ACHN (cell line): ENCODE results near the gene RIOK3.
A peak's percentile ranks its signal among the peaks of the same experiment; 100 is the strongest.

Source experiments
- DNase-seq: peaks from one replicate; pipeline ENCODE4 v3.0.0-alpha.2; 2015
- in situ Hi-C: cut with HindIII; loops from 2 replicates; pipeline ENCODE4 v1.10.0; 2017; ENCODE audit warnings: low sequenced_read_pairs, low pct_ligation_motif_present, low pct_unique_long_range_greater_than_20kb

The RIOK3 gene

DNA sequence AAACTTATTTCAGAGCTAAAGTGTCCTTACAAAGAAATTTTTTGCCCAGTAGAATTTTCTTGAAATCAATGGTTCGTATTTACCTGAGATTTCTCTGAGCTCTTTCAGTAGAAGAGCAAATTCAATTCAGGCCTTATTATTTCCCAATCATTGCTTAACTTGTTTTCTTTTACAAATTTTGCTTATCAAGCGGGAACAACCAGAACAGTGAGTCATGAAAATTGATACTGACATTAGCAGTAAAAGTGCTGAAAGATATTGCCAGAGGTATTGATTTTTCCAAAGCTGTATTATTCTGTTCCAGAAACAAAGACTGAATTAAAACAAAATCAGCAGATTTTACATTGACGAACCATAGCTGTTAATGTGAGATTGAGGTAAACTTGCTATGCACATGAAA is 10.1 kb upstream of the RIOK3 start:
- in situ Hi-C loops, result no loop called here
- DNase-seq, result no peak

DNA sequence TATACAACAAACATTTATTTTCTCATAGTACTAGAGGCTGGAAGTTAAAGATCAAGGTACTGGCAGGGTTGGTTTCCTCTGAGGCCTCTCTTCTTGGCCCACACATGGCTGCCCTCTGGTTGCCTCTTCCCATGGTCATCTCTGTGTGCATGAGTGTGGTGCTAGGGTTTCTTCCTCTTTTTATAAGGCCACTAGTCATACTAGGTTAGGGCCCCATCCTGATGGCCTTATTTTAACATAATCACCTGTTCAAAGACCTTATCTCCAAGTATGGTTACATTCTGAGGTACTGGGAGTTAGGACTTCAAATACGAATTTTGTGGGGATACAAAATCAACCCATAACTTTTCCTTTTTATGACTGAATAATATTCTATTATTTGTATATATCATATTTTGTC is 4.8 kb upstream of the RIOK3 start:
- no peak for DNase-seq
- in situ Hi-C loops, result no loop called here

DNA sequence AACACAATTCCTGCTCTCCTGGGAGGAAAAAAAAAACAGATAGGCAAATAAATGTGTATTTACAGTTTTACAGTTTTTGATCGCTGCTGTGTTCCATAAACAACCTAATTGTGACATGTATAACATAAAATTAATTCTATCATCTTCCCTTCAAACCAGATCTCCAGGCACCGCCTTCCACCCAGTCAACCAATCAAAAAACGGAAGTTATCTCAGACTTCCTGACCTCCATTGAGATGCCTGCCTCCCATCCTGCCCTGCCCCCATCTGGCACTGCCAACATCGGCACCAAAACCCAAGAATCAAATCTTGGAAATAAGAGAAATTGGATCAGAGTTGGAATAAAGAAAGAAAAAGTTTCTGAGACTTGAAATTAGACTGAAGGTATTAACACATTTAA is 3.1 kb upstream of the RIOK3 start:
- in situ Hi-C loops, result no loop called here
- no peak for DNase-seq

DNA sequence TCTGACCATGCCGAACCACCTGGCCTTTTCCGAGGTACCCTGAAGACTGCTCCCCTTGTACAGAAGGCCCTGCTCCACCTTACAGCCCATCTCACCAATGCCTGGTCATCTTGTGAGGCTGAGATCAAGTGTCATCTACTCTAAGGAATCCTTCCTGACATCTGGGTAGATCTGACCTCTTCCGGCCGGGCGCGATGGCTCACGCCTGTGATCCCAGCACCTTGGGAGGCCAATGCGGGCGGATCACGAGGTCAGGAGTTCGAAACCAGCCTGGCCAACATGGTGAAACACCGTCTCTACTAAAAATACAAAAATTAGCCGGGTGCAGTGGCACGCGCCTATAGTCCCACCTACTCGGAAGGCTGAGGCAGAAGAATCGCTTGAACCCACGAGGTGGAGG is 2.1 kb upstream of the RIOK3 start:
- in situ Hi-C loops, result no loop called here
- no peak for DNase-seq

DNA sequence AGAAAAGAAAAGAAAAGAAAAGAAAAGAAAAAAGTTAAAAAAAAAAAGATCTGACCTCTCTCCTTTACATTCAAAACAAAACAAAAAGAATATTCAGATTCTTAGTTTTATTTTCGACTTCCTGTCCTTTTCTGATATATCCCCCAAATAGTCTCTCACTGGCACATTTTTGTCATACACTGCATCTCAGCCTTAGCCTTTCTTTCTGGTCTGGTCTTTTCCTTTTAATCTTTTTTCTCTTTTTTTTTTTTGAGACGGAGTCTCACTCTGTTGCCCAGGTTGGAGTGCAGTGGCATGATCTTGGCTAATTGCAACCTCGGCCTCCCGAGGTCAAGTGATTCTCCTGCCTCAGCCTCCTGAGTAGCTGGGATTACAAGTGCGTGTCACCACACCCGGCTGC is 1.6 kb upstream of the RIOK3 start:
- in situ Hi-C loops, result no loop called here

DNA sequence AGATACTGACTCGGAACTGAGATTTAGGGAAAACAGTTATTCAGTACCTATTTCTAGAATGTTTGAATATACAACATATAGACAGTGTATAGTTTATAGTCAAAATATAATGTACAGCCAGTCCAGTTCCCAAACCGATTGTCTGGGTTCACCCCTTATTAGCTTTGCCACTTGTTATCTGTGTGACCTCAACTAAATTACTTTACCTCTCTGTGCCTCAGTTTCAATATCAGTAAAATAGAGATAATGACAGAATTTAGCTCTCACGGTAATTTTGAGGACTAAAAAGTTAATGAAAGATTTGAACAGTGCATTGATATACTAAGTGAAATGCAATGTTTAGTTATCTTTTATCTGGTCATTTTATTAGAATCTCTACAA is 750 bp upstream of the RIOK3 start:
- no peak for DNase-seq
- in situ Hi-C loops, result no loop called here

More for the DNA sequence above, 1.6 kb upstream of the RIOK3 start:
- no peak for DNase-seq

DNA sequence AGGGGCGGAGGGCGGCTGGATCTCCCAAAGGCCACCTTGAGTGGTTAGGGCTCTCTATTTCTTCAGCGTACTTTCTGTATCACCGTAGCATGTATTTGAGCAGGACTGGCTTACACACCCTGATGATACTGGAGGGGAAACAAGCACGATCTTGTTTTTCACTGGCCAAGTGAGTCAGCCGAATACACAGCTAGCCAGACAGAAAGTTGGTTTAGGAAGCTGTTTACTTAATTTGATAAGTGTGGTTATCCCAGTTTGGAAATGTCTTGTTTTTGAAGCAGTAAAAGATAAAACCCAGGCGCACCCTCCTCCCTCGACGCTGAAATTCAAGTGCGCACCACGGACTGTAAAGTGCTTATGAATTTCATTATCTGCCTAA is 582 bp downstream of the RIOK3 start:
- peak; percentile 37 for DNase-seq
- in situ Hi-C loops, result no loop called here

DNA sequence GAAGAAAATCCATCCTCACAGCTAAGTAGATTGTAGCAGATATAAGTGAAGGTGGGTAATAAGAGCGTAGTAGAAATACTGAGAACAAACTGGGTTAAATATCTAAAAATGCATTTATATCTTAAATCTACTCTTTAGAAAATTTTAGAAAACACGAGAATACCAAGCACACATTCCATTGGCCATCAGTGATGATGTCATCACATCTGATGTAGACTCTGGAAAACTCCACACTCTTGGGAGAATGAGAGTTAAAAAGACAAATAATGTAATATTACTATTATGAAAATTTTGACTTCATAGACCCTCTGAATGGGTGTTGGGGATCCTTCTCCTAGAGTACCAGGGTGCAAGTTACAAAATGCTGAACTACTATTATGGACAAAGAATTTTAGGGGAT is 3.7 kb downstream of the RIOK3 start:
- DNase-seq, result no peak
- in situ Hi-C loops, result no loop called here

DNA sequence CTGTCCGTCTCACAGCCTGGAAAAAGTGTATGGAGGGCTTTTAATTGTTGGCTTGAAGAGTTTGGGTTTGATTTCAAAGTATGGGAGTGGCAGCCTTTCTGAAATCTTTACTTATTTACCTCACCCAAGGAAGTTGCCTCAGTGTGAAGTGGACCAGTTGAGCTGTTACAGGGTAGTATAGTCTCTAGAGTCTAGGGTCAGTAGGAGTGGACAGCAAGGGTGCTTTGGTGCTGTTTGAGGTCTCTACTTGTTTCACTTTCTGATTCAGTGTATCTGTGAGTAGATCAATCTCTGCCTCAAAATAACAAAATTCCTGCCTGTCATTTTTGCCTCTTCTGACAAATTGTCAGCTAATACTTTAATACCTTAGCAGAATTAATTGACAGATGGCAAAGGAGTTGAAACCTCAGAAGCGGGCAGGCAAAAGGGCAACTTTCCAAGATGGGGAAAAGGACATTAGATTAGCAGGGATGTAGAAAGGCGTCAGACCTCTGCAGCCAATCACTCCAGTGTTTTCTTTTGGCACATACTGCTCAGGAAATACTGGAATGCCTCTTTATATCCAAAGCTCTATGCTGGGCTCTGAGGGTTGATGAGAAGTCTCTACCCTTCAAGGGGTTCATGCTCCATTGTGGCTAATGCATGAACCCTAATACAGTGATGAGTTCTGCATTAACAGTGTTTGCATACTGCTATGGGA is 5.9 kb downstream of the RIOK3 start:
- in situ Hi-C loops, result no loop called here
- no peak for DNase-seq

DNA sequence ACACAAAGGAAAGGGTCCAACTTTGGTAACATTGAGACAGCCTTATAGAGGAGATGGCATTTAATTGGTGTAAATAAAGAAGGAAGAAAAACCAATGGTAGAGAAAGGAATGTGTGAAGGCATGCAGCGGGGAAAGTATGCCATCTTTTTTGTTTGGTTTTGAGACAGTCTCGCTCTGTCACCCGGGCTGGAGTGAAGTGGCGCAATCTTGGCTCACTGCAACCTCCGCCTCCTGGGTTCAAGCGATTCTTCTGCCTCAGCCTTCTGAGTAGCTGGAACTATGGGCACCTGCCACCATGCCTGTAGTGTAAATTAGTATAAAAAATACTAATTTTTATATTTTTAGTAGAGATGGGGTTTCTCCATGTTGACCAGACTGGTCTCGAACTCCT is 6.4 kb downstream of the RIOK3 start:
- in situ Hi-C loops, result no loop called here
- no peak for DNase-seq

DNA sequence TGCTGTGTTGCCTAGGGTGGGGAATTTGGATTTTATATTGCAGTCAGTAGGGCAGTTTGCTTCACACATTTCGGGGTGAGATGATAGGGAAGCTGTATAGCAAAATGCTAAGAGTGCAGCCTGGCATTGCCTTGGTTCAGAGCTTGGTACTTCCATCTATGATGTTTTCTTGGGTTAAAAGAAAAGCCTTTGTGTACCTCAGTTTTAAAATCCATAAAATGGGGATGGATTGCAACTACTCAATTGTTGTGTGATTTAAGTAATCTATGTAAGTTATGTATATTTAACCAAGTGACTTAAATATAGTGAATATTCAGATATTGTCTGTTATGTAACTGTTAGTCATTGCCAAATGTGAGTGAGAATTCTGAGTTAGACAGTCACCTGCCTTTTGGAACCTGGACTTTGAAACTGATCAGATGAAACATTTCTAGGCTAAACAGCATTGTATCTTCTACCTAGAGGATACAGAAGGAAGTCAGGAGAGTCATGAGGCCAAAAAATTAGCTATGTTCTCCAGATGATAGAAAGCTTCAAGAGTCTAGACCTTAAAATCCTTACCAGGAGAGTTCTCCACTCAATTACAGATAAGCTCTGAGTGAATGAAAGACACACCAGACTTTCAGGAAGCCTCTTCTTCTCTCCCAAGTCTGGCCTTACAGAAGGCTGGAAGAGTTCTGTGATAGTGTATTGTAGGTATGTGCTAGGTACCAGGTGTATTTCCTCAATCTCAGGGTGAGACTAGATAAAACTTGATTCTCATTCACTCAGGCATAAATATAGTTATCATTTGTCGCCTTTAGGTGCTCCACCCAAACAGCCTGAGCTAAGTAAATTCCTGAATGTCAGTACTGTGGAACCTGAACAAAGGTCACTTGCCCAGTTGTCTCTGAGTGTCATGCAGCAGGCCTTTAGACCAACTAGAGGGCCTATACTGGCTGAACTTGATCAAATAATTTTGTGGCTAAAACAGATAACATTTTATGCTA is 7.5 kb downstream of the RIOK3 start:
- no peak for DNase-seq
- in situ Hi-C loops, result no loop called here

DNA sequence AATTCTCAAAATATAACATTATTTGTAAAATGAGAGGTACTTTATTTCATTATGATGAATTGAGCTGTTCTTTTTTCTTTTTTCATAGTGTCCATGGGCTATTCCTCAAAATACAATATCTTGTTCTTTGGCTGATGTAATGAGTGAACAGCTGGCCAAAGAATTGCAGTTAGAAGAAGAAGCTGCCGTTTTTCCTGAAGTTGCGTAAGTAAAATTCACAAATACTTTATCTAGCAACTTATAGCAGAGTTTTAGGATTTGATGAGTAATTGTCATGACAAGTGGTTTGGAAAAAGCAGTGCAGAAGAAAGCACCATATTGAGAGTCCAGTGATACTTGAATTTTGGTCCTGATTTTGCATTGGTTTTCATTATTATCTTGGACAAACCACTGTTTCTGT is 9.8 kb downstream of the RIOK3 start:
- no peak for DNase-seq
- in situ Hi-C loops, result no loop called here

DNA sequence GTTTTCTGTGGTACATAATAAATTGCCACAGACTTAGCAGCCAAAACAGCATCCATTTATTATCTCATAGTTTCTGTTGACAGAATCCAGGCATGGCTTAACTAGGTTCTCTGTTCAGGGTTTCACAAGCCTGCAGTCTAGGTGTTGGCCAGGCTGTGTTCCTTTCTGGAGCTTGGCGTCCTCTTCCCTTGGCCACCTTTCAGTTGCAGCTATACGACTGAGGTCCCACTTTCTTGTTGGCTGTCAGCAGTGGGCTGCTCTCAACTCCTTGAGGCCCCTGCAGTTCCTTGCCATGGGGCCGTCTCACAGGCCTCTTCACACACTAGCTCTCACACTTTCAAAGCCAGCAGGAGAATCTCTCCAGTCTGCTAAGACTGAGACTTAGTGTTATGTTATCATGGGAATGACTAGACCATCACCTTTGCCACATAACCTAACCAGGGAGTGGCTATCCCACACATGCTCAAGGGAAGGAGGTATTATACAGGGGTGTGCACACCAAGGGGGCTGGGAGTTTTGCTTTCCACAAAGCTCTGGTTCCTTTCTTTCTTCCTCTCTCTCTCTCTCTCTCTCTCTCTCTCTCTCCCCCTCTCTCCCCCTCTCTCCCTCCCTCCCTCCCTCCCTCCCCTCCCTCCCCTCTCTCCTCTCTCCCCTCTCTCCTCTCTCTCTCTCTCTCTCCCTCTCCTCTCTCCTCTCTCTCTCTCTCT is 15.8 kb downstream of the RIOK3 start:
- in situ Hi-C loops, result no loop called here
- DNase-seq, result no peak

DNA sequence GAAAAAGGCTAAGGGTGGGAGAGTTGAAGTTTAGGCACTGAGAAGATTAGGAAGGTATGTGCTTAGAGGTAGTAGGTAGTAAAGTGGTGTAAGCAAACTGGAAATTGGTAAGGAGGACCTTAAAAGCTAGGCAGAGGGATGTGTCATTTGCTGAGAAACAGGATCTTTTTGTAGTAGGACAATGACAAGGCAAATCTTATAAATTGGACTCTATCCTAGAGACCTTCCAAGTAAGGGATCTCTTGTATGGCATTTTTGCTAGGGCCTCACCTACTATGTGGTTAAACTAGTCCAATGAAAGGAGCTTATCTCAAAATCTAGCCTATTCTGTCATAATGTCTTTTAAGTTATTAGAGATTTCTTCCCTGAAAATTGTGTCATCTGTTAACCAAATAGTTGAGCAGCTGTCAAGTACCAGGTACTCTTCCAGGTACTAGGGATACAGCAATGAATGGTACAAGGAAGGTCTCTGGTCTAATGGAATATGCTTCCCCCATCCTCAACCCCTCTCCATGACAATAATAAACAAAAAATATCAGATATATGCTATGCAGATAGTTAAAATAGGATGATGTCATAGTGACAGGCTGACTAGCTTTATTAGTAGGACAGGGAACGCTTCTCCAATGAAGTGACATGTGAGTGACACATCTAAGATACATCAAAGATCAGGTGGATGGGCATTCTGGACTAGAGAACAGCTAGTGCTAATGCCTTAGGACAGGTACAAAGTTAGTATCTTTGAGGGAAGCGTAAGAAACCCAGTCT is 17.7 kb downstream of the RIOK3 start:
- no peak for DNase-seq
- in situ Hi-C loops, result no loop called here

DNA sequence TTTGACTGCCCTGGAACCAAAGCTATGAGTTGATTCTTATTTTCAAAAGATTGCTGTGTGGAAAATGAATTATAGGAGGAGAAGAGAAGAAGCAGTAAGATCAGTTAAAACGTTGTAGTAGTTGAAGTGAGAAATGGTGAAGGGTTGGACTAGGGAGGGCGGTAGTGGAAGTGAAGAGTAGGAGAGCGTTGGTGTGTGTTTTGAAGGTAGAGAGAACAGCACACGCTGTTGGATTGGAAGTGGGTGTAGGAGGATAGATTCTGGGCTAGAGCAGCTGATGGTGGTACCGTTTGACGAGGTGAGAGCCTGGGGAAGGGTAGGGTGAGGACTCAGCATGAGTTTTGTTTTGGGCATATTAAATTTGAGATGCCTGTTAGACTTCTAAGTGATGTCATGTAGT is 18.4 kb downstream of the RIOK3 start:
- no peak for DNase-seq
- in situ Hi-C loops, result no loop called here

DNA sequence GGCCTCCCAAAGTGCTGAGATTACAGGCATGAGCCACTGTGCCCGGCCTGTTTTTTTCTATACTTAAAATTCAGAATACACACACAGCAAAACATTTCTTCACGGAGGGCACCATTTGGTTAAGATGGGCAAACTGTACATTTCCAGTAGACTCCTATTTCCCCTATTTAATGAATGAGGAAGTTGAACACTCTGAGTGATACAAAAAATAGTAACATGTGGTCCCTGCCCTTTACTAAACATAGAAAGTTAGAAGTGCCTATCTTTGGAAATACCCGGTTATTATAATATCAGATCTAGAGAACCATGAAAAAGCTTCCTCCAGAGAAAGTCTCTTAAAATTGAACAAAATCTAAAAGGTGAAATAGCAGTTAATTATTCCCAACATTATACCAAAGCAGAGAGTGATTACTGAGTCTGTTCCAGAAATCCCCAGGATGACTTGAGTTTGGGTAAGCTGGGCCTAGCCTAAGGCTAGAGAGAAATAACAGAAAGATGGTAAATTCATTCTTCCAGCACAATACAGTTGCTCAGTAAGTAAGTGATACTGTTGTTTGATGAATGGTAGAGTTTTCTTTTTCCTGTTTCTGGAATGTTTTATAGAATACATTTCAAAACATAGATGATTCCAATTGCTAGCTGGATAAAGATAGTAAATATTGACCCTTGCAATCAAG is 26.9 kb downstream of the RIOK3 start:
- DNase-seq, result no peak
- in situ Hi-C loops, result no loop called here

DNA sequence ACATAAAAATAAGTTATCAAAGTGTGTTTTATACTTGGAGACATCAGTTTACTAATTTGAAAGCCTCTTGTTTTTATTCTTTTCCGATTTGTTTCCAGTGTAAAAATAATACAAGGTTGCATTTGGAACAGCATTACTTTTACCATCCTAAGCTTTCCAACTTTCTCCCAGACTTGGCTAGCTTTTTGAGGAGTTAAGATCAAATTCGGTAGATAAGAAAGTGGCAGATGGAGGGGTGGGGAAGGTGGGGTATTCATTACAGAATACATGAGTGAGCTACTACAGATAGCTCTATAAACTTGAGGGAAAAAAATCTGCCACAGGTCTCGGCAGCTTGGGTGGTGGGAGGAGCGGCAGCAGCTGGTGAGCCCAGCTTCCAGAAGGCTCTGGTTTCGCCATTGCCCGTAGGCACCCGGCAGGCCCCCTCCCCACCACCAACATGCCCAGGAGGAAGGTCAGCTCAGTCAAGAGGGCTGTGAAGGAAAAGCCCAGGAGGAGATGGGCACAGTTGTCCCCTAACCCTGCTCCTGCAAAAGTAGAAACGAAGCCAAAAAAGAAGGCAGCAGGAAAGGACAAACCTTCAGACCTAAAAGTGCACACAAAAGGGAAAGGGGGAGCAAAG is 31.6 kb downstream of the RIOK3 start:
- in situ Hi-C loops, result no loop called here
- no peak for DNase-seq

DNA sequence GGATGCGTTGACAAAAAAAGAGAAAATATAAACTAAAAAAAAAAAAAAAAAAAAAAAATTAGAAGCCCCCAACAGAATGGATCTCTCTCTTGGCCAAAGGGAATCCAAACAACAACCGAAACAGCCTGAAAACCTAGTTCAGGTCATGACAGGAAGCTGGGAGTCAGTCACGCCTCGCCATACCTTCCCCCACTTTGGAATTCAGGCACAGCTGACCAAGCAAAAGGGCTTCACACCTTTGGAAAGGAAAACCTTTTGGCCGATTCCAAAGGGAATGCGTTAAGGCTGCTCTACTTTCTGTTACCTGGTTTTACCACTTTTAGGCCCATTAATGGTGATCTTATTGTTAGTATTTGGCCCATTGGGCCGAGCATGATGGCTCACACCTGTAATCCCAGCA is 32.3 kb downstream of the RIOK3 start:
- in situ Hi-C loops, result no loop called here

More for the DNA sequence above, 32.3 kb downstream of the RIOK3 start:
- no peak for DNase-seq
